Panc1 (cell line): ENCODE results near the gene ZNF600. TPM values are rescaled to one million over a fixed set of nuclear protein-coding genes. Genes with fewer than 3 reads are reported as not detected.
"Not testable (repeated sequence)": the region's sequence is repeated elsewhere in the genome, so short reads cannot be mapped to it uniquely, and the experiment has no call there.

Experiments used
- ATAC-seq: fragments of 200-7000 bp; cut with Tn5 transposase; 2 replicates; pipeline ENCODE4 v1.9.1; 2020; ENCODE audit warnings: mild to moderate bottlenecking, moderate library complexity
- BruUV-seq: library from RNA; stranded (reverse); fragments of 400-500 nt; replicated peaks from 2 replicates; lab custom pipeline; 2021; lab: Mats Ljungman, UMichigan
- CTCF ChIA-PET: fragments of 300-600 bp; sonication (Branson Sonifier 250); formaldehyde crosslinking; loops from one replicate; lab custom pipeline; 2022; ENCODE audit warnings: antibody characterized with exemption; lab: Charles Lee
- POLR2A ChIA-PET: fragments of 300-600 bp; sonication (Branson Sonifier 250); formaldehyde crosslinking; loops from one replicate; lab custom pipeline; 2022; ENCODE audit warnings: antibody characterized with exemption; lab: Charles Lee
- DNase-seq: peaks from one replicate; pipeline ENCODE4 v3.0.0-alpha.2; 2010; ENCODE audit warnings: low read depth, low spot score
- H3K27ac ChIP-seq: 2 replicates; pipeline ENCODE4 v1.5.1; 2011; ENCODE audit warnings: mild to moderate bottlenecking, low read length, inconsistent platforms
- H3K27me3 ChIP-seq: fragments of 200-500 bp; sonication (Bioruptor generic); 2 replicates; pipeline ENCODE4 v1.6.0; 2014; ENCODE audit warnings: low read length, inconsistent platforms; ENCODE audit not compliant: control insufficient read depth, insufficient read depth
- H3K36me3 ChIP-seq: fragments of 200-500 bp; sonication (Bioruptor generic); 2 replicates; pipeline ENCODE4 v1.5.1; 2014; ENCODE audit warnings: inconsistent platforms, mild to moderate bottlenecking, low read length, moderate library complexity; ENCODE audit not compliant: control insufficient read depth, insufficient read depth
- H3K4me1 ChIP-seq: 2 replicates; pipeline ENCODE4 v1.5.1; 2011; ENCODE audit warnings: inconsistent platforms, mild to moderate bottlenecking, low read length, moderate library complexity; ENCODE audit not compliant: control insufficient read depth, insufficient read depth
- H3K4me3 ChIP-seq, 2 experiments: 2 replicates each; pipeline ENCODE4 v1.5.1; 2011 to 2012; ENCODE audit warnings: low read depth in 2 of 2, low read length in 2 of 2, mild to moderate bottlenecking in 2 of 2, inconsistent platforms in 1 of 2, moderate library complexity in 1 of 2
- H3K9me3 ChIP-seq: fragments of 200-500 bp; sonication (Bioruptor generic); 2 replicates; pipeline ENCODE4 v1.5.1; 2014; ENCODE audit warnings: low read depth, mild to moderate bottlenecking, inconsistent platforms, low read length, moderate library complexity; ENCODE audit not compliant: control insufficient read depth, insufficient read depth
- POLR2AphosphoS5 ChIP-seq: IDR thresholded peaks from 2 replicates; pipeline ENCODE4 v1.6.1; 2012; ENCODE audit warnings: mild to moderate bottlenecking, low read depth, low read length, moderate library complexity
- REST ChIP-seq, 2 experiments: IDR thresholded peaks; 2 replicates each; pipeline ENCODE4 v1.6.1; 2011 to 2012; ENCODE audit warnings: low read depth in 2 of 2, control low read depth in 1 of 2, low read length in 1 of 2, mild to moderate bottlenecking in 1 of 2, moderate library complexity in 1 of 2; ENCODE audit not compliant: insufficient read depth in 1 of 2
- SIN3A ChIP-seq: IDR thresholded peaks from 2 replicates; pipeline ENCODE4 v1.6.1; 2012; ENCODE audit warnings: low read depth, mild to moderate bottlenecking, low read length, moderate library complexity, borderline replicate concordance; ENCODE audit not compliant: insufficient read depth
- TCF7L2 ChIP-seq: IDR thresholded peaks from 2 replicates; pipeline ENCODE4 v1.6.1; 2011; ENCODE audit warnings: mild to moderate bottlenecking, low read depth, low read length, inconsistent platforms
- in situ Hi-C: cut with HindIII; loops from 2 replicates; pipeline ENCODE4 v1.10.0; 2016; ENCODE audit warnings: low sequenced_read_pairs, low pct_unique_long_range_greater_than_20kb
- intact Hi-C: fragments of 100-400 bp; cut with micrococcal nuclease; formaldehyde crosslinking; loops from one replicate; pipeline ENCODE4 v1.10.0; 2022; ENCODE audit not compliant: unreplicated experiment
- total RNA-seq: library from RNA; stranded (reverse); gene quantifications from one replicate; pipeline ENCODE4 v1.2.1, GENCODE V29; 2021; ENCODE audit not compliant: unreplicated experiment
- TF ChIP-seq, protein P1 (sequence below): fragments of 450-650 bp; IDR thresholded peaks from 2 replicates; pipeline ENCODE4 v1.5.1; 2017; ENCODE audit warnings: mild to moderate bottlenecking

ZNF600 gene
- total RNA-seq, 1 experiment from 2014 or later: 13.6 TPM

DNA sequence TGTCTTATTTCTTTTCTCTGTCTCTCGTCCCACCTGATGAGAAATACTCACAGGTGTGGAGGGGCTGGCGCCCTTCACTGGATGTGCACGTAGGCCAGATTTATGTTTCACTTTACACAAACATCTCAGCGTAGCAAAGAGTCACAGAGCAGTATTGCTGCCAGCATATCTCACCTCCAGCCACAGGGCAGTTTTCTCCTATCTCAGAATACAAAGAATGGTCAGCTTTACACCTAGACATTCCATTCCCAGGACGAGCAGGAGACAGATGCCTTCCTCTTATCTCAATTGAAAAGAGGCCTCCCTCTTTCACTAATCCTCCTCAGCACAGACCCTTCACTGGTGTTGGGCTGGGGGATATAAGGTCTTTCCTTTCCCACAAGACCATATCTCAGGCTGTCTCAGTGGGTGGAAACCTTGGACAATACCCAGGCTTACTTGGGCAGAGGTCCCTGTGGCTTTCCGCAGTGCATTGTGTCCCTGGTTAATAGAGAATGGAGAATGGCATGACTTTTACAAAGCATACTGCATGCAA, 44.6 kb downstream of the ZNF600 start:
- Histone ChIP-seq H3K36me3 (no peaks in the 10 kb centered on the region), H3K4me1 (no peaks in the 10 kb centered on the region), H3K9me3 (no peaks in the 10 kb centered on the region), H3K4me3 (no peak overlapping the region), H3K27me3 (no peaks in the 10 kb centered on the region), H3K27ac (no peak overlapping the region)
- CTCF ChIA-PET: no interaction called here
- DNase-seq (no peak), ATAC-seq (no peak)
- TF ChIP-seq TCF7L2 (no peak), SIN3A (no peak), REST (IDR thresholded peaks at IDR 0.05; ENCODE audit: insufficient read depth in 1 of 2, low read depth in 2 of 2, low read length in 1 of 2) (no peak), POLR2AphosphoS5 (no peak)
- TF ChIP-seq, protein P1, sequence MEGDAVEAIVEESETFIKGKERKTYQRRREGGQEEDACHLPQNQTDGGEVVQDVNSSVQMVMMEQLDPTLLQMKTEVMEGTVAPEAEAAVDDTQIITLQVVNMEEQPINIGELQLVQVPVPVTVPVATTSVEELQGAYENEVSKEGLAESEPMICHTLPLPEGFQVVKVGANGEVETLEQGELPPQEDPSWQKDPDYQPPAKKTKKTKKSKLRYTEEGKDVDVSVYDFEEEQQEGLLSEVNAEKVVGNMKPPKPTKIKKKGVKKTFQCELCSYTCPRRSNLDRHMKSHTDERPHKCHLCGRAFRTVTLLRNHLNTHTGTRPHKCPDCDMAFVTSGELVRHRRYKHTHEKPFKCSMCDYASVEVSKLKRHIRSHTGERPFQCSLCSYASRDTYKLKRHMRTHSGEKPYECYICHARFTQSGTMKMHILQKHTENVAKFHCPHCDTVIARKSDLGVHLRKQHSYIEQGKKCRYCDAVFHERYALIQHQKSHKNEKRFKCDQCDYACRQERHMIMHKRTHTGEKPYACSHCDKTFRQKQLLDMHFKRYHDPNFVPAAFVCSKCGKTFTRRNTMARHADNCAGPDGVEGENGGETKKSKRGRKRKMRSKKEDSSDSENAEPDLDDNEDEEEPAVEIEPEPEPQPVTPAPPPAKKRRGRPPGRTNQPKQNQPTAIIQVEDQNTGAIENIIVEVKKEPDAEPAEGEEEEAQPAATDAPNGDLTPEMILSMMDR: no peak
- intact Hi-C loops: no loop called here
- POLR2A ChIA-PET: no interaction called here
- in situ Hi-C loops: no loop called here
- BruUV-seq: no TSS peak

DNA sequence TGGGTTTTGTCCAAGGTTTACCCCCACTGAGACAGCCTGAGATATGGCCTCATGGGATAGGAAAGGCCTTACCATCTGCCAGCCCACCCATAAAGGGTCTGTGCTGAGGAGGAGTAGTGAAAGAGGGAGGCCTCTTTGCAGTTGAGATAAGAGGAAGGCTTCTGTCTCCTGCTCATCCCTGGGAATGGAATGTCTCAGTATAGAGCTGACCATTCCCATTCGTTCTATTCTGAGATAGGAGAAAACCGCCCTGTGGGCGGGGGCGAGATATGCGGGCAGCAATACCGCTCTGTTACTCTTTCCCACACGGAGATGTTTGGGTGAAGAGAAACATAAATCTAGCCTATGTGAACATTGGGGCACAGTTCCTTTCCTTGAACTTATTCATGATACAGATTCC, 45.2 kb downstream of the ZNF600 start:
- BruUV-seq, H3K4me3 ChIP-seq, intact Hi-C loops, CTCF ChIA-PET, H3K27me3 ChIP-seq, POLR2A ChIA-PET, H3K4me1 ChIP-seq, ATAC-seq, H3K36me3 ChIP-seq, DNase-seq, H3K27ac ChIP-seq, in situ Hi-C loops, H3K9me3 ChIP-seq: not testable (repeated sequence)

GRCh38 chr19:52739576-52739975, 47.0 kb downstream of the ZNF600 start:
- no peak for DNase-seq
- no TSS peak for BruUV-seq
- no peaks in the 10 kb centered on the region for H3K36me3 ChIP-seq

More at GRCh38 chr19:52739576-52739975, 47.0 kb downstream of the ZNF600 start:
- H3K4me3 ChIP-seq: no peak overlapping the region
- no peak for TF ChIP-seq SIN3A
- no peak for TF ChIP-seq REST (IDR thresholded peaks at IDR 0.05; ENCODE audit: insufficient read depth in 1 of 2, low read depth in 2 of 2, low read length in 1 of 2)
- TF ChIP-seq, protein P1: no peak
- TF ChIP-seq POLR2AphosphoS5: no peak
- TF ChIP-seq TCF7L2: no peak
- H3K4me1 ChIP-seq: no peaks in the 10 kb centered on the region; the same call in 1 of the 2 replicates
- H3K27me3 ChIP-seq: no peaks in the 10 kb centered on the region
- intact Hi-C loops: no loop called here
- ATAC-seq: no peak
- CTCF ChIA-PET: no interaction called here
- POLR2A ChIA-PET: no interaction called here
- no peak overlapping the region for H3K27ac ChIP-seq
- no peaks in the 10 kb centered on the region for H3K9me3 ChIP-seq
- in situ Hi-C loops: no loop called here
